HEK293T (cell line): Measurements from ENCODE around the gene SPATS2L.

Experiments
- BHLHE40 ChIP-seq: fragments of 450-650 bp; IDR thresholded peaks from 2 replicates; pipeline ENCODE4 v1.6.1; 2016; ENCODE audit warnings: mild to moderate bottlenecking, moderate library complexity, borderline replicate concordance
- CTBP1 ChIP-seq: fragments of 450-650 bp; IDR thresholded peaks from 2 replicates; pipeline ENCODE4 v1.6.1; 2016; ENCODE audit warnings: borderline replicate concordance
- ELF4 ChIP-seq: fragments of 450-650 bp; IDR thresholded peaks from 2 replicates; pipeline ENCODE4 v1.6.1; 2017; ENCODE audit warnings: antibody characterized with exemption
- FOXA1 ChIP-seq: fragments of 450-650 bp; IDR thresholded peaks from 2 replicates; pipeline ENCODE4 v1.6.1; 2016; ENCODE audit warnings: mild to moderate bottlenecking
- FOXK2 ChIP-seq: fragments of 450-650 bp; IDR thresholded peaks from 2 replicates; pipeline ENCODE4 v1.6.1; 2016; ENCODE audit warnings: mild to moderate bottlenecking
- FOXM1 ChIP-seq: fragments of 450-650 bp; IDR thresholded peaks from 2 replicates; pipeline ENCODE4 v1.6.1; 2017; ENCODE audit warnings: mild to moderate bottlenecking, borderline replicate concordance
- PKNOX1 ChIP-seq: fragments of 450-650 bp; IDR thresholded peaks from 2 replicates; pipeline ENCODE4 v1.6.1; 2016
- SP1 ChIP-seq: fragments of 450-650 bp; IDR thresholded peaks from 2 replicates; pipeline ENCODE4 v1.6.1; 2017
- TARDBP ChIP-seq: fragments of 450-650 bp; IDR thresholded peaks from 2 replicates; pipeline ENCODE4 v1.6.1; 2016
- ZNF384 ChIP-seq: fragments of 450-650 bp; IDR thresholded peaks from 2 replicates; pipeline ENCODE4 v1.6.1; 2016

- TF ChIP-seq FOXA1 (no peak), FOXK2 (no peak), PKNOX1 (no peak), SP1 (no peak), ZNF384 (no peak), ELF4 (no peak), TARDBP (no peak), FOXM1 (no peak), CTBP1 (no peak), BHLHE40 (no peak)
These were observed 17.9 kb downstream of the SPATS2L start for GRCh38 chr2:200324362-200324761.
